ENCODE results near the gene BAIAP2L1.
"Not testable (repeated sequence)": the region's sequence is repeated elsewhere in the genome, so short reads cannot be mapped to it uniquely, and the experiment has no call there.

Gene BAIAP2L1

GRCh38 chr7:98398567-98399372, 2.1 kb downstream of the BAIAP2L1 start:
- DNase-seq = no peak

DNA sequence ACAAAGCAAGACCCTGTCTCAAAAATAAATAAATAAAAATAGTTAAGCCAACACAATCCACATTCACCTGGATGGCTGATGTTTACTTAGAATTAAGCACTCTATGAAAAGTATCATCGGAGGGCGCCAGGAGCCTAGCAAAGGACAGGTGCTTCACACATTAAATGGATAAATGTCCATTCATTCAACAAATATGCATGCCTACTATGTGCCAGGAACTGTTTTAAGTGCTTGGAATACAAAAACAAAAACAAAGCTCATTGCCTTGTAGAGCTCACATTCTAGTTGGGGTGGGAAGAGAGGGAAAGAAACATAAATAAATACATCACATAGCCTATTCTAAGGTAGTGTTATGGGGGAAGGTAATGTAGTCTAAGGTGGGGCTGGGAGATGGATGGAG, 4.1 kb downstream of the BAIAP2L1 start:
- no peak for DNase-seq

GRCh38 chr7:98395951-98396350, 4.9 kb downstream of the BAIAP2L1 start:
- no peak for DNase-seq

DNA sequence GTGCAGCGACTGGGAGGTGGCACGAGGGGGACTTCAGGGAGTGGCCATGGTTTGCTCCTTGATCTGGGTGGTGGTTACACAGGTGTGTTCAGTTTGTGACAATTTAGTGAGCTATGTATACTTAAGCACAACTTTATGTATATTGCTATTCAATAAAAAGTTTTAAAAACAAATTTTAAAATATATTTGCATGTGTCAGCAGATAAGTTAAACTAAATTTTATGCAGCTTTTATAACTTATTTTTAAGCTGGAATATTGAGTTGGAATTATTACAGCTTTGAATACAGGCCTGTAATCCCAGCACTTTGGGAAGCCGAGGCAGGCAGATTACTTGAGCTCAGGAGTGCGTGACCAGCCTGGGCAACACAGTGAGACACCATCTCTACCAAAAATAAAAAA, 5.4 kb downstream of the BAIAP2L1 start:
- no peak for DNase-seq

GRCh38 chr7:98394377-98394836, 6.5 kb downstream of the BAIAP2L1 start:
- no peak for DNase-seq

GRCh38 chr7:98387544-98388226, 13.2 kb downstream of the BAIAP2L1 start:
- DNase-seq = no peak

DNA sequence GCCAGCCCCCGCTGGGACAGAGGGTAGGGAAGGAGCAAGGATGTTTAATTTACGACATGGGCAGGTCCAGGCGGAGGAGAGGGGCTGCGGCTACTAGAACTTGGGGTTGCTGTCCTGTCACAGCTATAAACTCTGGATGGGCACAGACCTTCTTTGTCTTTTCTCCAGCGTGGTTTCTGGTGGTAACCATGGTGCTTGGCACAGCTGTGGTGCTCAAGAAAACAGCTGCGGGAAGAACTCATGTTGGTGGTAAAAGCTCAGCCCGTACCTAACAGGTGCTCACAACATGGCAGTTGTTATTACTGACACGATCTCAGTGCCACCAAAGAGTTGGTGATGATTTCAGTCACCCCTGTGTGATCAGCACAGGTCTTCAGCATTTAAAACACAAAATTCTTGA, 13.8 kb downstream of the BAIAP2L1 start:
- no peak for DNase-seq

DNA sequence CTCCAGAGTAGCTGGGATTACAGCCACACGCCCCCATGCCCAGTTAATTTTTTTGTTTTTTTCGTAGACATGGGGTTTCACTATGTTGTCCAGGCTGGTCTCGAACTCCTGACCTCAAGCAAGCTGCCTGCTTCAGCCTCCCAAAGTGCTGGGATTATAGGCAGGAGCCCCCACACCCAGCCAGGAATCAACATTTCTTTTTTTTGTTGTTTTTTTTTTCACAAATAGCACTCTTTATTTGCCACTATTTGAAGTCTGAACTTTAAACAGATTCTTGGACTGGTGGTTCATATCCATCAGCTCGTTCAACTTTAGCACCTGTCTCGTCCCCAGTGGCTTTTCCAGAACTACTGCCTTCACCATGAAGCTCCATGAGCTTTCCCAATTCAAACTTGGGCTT, 15.4 kb downstream of the BAIAP2L1 start:
- not testable (repeated sequence) for DNase-seq

DNA sequence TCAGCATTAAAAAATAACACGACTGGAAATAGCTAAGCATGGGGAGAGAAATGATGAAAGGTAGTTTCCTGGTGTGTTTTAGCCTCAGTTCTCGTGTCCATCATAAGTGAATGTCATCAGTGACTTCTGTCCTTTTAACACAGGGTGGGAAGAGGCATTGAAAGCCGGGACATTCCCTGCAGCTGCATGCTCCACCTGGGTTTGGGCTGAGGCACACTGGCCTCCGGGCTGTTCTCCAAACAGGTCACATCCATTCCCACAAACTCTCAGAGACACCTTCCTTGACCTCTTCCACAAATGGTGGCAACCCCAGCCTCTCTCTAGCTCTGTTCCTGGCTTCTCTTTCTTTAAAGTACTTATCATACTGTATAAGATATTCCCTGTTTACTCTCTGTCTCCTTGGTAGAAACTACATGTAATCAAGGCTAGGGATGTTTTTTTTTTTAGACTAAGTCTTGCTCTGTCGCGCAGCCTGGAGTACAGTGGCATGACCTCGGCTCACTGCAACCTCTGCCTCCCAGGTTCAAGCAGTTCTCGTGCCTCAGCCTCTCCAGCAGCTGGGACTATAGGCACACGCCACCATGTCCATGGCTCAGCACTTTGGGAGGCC, 22.6 kb downstream of the BAIAP2L1 start:
- no peak for DNase-seq

DNA sequence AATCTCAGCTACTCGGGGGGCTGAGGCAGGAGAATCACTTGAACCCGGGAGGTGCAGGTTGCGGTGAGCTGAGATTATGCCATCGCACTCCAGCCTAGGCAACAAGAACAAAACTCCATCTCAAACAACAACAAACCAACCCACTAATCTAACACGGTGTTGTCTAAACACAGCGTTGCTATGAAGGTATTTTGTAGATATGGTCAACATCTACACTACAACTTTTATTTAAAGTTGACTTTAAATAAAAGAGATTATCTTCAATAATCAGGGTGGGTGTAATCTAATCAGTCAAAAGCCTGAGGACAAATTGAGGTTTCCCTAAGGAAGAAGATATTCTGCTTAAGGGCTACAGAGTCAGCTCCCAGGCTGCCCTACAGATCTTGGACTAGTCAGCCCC, 24.2 kb downstream of the BAIAP2L1 start:
- no peak for DNase-seq

GRCh38 chr7:98375664-98376063, 25.2 kb downstream of the BAIAP2L1 start:
- DNase-seq = no peak

GRCh38 chr7:98374285-98374680, 26.6 kb downstream of the BAIAP2L1 start:
- DNase-seq = no peak

- no peak for DNase-seq
These were observed 27.9 kb downstream of the BAIAP2L1 start for GRCh38 chr7:98372993-98373392.

- no peak for DNase-seq
These were observed 31.2 kb downstream of the BAIAP2L1 start for GRCh38 chr7:98369726-98370125.

DNA sequence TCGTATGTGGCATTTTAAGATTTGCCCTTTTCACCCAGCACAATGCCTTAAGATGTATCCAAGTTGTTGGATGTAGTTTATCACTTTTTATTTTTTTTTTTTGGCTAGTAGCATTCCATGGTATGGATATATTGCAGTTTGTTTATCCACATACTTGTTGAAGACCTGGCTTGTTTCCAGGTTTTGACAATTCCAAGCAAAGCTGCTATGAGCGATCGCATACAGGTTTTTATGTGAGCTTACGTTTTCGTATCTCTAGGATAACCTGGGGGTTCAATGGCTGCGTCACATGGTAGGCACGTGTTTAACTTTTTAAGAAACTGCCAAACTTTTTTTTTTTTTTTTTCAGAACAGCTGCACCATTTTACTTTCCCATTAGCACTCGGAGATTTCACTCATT, 32.2 kb downstream of the BAIAP2L1 start:
- no peak for DNase-seq

DNA sequence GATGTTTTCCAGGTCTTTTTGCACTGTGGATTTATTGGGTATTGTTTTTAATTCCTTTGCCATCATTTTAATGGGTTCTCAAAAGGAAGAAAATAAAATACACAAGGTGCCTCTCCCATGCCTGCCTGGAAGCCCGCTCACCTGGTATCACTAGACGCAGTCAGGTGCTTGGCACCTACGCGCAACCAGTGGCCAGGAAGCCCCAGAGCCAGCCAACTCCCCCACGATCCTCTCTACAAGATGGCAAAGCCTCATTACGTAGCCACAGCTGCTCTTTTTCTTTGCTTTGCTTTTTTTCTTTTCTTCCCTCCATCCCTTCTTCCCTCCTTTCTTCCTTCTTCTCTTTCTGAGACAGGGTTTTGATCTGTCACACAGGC, 34.3 kb downstream of the BAIAP2L1 start:
- DNase-seq = no peak

GRCh38 chr7:98365863-98366561, 34.9 kb downstream of the BAIAP2L1 start:
- no peak for DNase-seq

DNA sequence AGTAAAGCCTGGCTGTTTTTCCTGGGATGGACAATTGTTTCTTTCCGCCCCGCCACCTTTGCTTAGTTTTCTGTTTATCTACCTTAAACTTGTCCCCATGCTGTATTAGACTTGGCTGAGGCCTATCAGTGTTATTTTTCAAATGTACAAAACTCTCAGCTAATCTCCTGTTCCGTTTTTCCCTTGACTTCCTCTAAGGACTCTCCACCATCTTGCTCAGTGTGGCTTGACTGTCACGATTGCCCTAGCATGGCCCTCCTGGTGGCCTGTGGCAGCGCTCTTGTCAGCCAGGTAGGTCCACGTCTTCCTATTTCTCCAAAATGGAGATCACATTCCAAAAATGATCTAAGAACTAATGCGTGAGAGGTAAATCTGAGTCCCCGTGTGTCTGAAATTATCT, 36.7 kb downstream of the BAIAP2L1 start:
- no peak for DNase-seq

- DNase-seq = no peak
These were observed 38.4 kb downstream of the BAIAP2L1 start for GRCh38 chr7:98362517-98362916.

- DNase-seq = peak; percentile 94
These were observed 40.4 kb downstream of the BAIAP2L1 start for GRCh38 chr7:98360221-98361130.

GRCh38 chr7:98359395-98359794, 41.5 kb downstream of the BAIAP2L1 start:
- no peak for DNase-seq

DNA sequence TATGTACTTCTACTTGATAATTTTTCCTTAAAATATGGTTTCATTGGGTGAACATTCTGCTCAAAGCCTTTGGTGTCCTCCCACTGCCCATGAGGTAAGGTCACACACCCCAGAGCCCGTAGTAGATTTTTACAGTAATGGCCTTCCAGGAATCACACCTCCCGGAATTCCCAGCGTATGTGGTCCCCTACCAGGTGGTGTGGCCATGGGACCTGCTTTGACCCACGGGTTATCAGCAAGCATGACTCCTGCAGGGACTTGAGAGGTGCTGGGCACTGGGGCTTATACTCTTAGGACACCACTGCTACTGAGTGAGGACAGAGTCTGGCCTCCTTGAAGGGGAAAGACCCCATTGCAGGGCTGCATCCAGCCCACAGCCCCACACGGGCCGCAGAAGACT, 42.2 kb downstream of the BAIAP2L1 start:
- DNase-seq = no peak

Measured in islet precursor cell (in vitro differentiated cells).